Panc1 (cell line): Measurements from ENCODE around the gene MAPK8IP3. TPM values are rescaled to one million over a fixed set of nuclear protein-coding genes. Genes with fewer than 3 reads are reported as not detected.

ENCODE experiments used
- ATAC-seq: fragments of 200-7000 bp; cut with Tn5 transposase; 2 replicates; pipeline ENCODE4 v1.9.1; 2020; ENCODE audit warnings: mild to moderate bottlenecking, moderate library complexity
- BruUV-seq: library from RNA; stranded (reverse); fragments of 400-500 nt; replicated peaks from 2 replicates; lab custom pipeline; 2021; lab: Mats Ljungman, UMichigan
- CTCF ChIA-PET: fragments of 300-600 bp; sonication (Branson Sonifier 250); formaldehyde crosslinking; loops from one replicate; lab custom pipeline; 2022; ENCODE audit warnings: antibody characterized with exemption; lab: Charles Lee
- POLR2A ChIA-PET: fragments of 300-600 bp; sonication (Branson Sonifier 250); formaldehyde crosslinking; loops from one replicate; lab custom pipeline; 2022; ENCODE audit warnings: antibody characterized with exemption; lab: Charles Lee
- DNase-seq: peaks from one replicate; pipeline ENCODE4 v3.0.0-alpha.2; 2010; ENCODE audit warnings: low read depth, low spot score
- H3K27ac ChIP-seq: 2 replicates; pipeline ENCODE4 v1.5.1; 2011; ENCODE audit warnings: mild to moderate bottlenecking, low read length, inconsistent platforms
- H3K27me3 ChIP-seq: fragments of 200-500 bp; sonication (Bioruptor generic); 2 replicates; pipeline ENCODE4 v1.6.0; 2014; ENCODE audit warnings: low read length, inconsistent platforms; ENCODE audit not compliant: control insufficient read depth, insufficient read depth
- H3K36me3 ChIP-seq: fragments of 200-500 bp; sonication (Bioruptor generic); 2 replicates; pipeline ENCODE4 v1.5.1; 2014; ENCODE audit warnings: inconsistent platforms, mild to moderate bottlenecking, low read length, moderate library complexity; ENCODE audit not compliant: control insufficient read depth, insufficient read depth
- H3K4me1 ChIP-seq: 2 replicates; pipeline ENCODE4 v1.5.1; 2011; ENCODE audit warnings: inconsistent platforms, mild to moderate bottlenecking, low read length, moderate library complexity; ENCODE audit not compliant: control insufficient read depth, insufficient read depth
- H3K4me3 ChIP-seq, 2 experiments: 2 replicates each; pipeline ENCODE4 v1.5.1; 2011 to 2012; ENCODE audit warnings: low read depth in 2 of 2, low read length in 2 of 2, mild to moderate bottlenecking in 2 of 2, inconsistent platforms in 1 of 2, moderate library complexity in 1 of 2
- H3K9me3 ChIP-seq: fragments of 200-500 bp; sonication (Bioruptor generic); 2 replicates; pipeline ENCODE4 v1.5.1; 2014; ENCODE audit warnings: low read depth, mild to moderate bottlenecking, inconsistent platforms, low read length, moderate library complexity; ENCODE audit not compliant: control insufficient read depth, insufficient read depth
- POLR2AphosphoS5 ChIP-seq: IDR thresholded peaks from 2 replicates; pipeline ENCODE4 v1.6.1; 2012; ENCODE audit warnings: mild to moderate bottlenecking, low read depth, low read length, moderate library complexity
- SIN3A ChIP-seq: IDR thresholded peaks from 2 replicates; pipeline ENCODE4 v1.6.1; 2012; ENCODE audit warnings: low read depth, mild to moderate bottlenecking, low read length, moderate library complexity, borderline replicate concordance; ENCODE audit not compliant: insufficient read depth
- TCF7L2 ChIP-seq: IDR thresholded peaks from 2 replicates; pipeline ENCODE4 v1.6.1; 2011; ENCODE audit warnings: mild to moderate bottlenecking, low read depth, low read length, inconsistent platforms
- in situ Hi-C: cut with HindIII; loops from 2 replicates; pipeline ENCODE4 v1.10.0; 2016; ENCODE audit warnings: low sequenced_read_pairs, low pct_unique_long_range_greater_than_20kb
- intact Hi-C: fragments of 100-400 bp; cut with micrococcal nuclease; formaldehyde crosslinking; loops from one replicate; pipeline ENCODE4 v1.10.0; 2022; ENCODE audit not compliant: unreplicated experiment
- total RNA-seq: library from RNA; stranded (reverse); gene quantifications from one replicate; pipeline ENCODE4 v1.2.1, GENCODE V29; 2021; ENCODE audit not compliant: unreplicated experiment
- TF ChIP-seq, protein P1 (sequence below), 2 experiments: IDR thresholded peaks; 2 replicates each; pipeline ENCODE4 v1.6.1; 2011 to 2012; ENCODE audit warnings: low read depth in 2 of 2, control low read depth in 1 of 2, low read length in 1 of 2, mild to moderate bottlenecking in 1 of 2, moderate library complexity in 1 of 2; ENCODE audit not compliant: insufficient read depth in 1 of 2
- TF ChIP-seq, protein P2 (sequence below): fragments of 450-650 bp; IDR thresholded peaks from 2 replicates; pipeline ENCODE4 v1.5.1; 2017; ENCODE audit warnings: mild to moderate bottlenecking

MAPK8IP3 gene
- total RNA-seq, 1 experiment from 2014 or later: 108 TPM

DNA sequence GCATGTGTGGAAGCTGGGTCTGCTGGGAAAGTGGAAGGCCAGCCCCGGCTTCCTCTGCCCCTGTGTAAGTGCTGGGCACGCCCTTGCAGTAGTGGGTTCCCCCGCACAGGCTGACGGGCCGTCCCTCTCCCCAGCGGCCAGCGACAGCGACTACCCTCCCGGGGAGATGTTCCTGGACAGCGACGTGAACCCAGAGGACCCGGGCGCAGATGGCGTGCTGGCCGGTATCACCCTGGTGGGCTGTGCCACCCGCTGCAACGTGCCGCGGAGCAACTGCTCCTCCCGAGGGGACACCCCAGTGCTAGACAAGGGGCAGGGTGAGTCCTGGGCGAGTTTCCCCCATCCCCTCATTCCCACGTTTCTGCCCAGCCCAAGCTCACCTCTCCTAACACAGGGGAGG lies 59.8 kb downstream of the MAPK8IP3 start:
- no TSS peak for BruUV-seq
- POLR2A ChIA-PET: no interaction called here
- H3K36me3 ChIP-seq: no peaks in the 10 kb centered on the region; the same call in 1 of the 2 replicates
- DNase-seq: no peak
- intact Hi-C loops: no loop called here
- H3K9me3 ChIP-seq: no peaks in the 10 kb centered on the region
- ATAC-seq: no peak
- H3K4me3 ChIP-seq: no peak overlapping the region
- in situ Hi-C loops: no loop called here
- CTCF ChIA-PET: no interaction called here
- no peak overlapping the region for H3K27ac ChIP-seq
- TF ChIP-seq TCF7L2: no peak
- no peak for TF ChIP-seq POLR2AphosphoS5
- TF ChIP-seq, protein P1, sequence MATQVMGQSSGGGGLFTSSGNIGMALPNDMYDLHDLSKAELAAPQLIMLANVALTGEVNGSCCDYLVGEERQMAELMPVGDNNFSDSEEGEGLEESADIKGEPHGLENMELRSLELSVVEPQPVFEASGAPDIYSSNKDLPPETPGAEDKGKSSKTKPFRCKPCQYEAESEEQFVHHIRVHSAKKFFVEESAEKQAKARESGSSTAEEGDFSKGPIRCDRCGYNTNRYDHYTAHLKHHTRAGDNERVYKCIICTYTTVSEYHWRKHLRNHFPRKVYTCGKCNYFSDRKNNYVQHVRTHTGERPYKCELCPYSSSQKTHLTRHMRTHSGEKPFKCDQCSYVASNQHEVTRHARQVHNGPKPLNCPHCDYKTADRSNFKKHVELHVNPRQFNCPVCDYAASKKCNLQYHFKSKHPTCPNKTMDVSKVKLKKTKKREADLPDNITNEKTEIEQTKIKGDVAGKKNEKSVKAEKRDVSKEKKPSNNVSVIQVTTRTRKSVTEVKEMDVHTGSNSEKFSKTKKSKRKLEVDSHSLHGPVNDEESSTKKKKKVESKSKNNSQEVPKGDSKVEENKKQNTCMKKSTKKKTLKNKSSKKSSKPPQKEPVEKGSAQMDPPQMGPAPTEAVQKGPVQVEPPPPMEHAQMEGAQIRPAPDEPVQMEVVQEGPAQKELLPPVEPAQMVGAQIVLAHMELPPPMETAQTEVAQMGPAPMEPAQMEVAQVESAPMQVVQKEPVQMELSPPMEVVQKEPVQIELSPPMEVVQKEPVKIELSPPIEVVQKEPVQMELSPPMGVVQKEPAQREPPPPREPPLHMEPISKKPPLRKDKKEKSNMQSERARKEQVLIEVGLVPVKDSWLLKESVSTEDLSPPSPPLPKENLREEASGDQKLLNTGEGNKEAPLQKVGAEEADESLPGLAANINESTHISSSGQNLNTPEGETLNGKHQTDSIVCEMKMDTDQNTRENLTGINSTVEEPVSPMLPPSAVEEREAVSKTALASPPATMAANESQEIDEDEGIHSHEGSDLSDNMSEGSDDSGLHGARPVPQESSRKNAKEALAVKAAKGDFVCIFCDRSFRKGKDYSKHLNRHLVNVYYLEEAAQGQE (IDR thresholded peaks at IDR 0.05; ENCODE audit: insufficient read depth in 1 of 2, low read depth in 2 of 2, low read length in 1 of 2): no peak
- TF ChIP-seq, protein P2, sequence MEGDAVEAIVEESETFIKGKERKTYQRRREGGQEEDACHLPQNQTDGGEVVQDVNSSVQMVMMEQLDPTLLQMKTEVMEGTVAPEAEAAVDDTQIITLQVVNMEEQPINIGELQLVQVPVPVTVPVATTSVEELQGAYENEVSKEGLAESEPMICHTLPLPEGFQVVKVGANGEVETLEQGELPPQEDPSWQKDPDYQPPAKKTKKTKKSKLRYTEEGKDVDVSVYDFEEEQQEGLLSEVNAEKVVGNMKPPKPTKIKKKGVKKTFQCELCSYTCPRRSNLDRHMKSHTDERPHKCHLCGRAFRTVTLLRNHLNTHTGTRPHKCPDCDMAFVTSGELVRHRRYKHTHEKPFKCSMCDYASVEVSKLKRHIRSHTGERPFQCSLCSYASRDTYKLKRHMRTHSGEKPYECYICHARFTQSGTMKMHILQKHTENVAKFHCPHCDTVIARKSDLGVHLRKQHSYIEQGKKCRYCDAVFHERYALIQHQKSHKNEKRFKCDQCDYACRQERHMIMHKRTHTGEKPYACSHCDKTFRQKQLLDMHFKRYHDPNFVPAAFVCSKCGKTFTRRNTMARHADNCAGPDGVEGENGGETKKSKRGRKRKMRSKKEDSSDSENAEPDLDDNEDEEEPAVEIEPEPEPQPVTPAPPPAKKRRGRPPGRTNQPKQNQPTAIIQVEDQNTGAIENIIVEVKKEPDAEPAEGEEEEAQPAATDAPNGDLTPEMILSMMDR: no peak
- no peak for TF ChIP-seq SIN3A
- H3K4me1 ChIP-seq: peaks cover 14% of the 10 kb centered on the region
- no peaks in the 10 kb centered on the region for H3K27me3 ChIP-seq

DNA sequence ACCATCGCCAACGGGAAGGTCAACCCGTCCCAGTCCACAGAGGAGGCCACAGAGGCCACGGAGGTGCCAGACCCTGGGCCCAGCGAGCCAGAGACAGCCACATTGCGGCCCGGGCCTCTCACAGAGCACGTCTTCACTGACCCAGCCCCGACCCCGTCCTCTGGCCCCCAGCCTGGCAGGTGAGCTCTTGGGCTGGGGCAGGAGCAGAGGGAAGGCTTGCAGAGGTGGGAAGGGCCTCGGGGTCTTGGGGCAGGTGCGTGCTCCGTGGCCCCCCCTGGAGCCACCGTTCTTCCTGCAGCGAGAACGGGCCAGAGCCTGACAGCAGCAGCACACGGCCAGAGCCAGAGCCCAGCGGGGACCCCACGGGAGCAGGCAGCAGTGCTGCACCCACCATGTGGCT lies 60.2 kb downstream of the MAPK8IP3 start:
- H3K9me3 ChIP-seq: no peaks in the 10 kb centered on the region
- intact Hi-C loops (no loop called here), in situ Hi-C loops (no loop called here)
- no peak overlapping the region for H3K4me3 ChIP-seq
- DNase-seq (no peak), ATAC-seq (no peak)
- H3K27ac ChIP-seq: no peak overlapping the region
- no TSS peak for BruUV-seq
- H3K4me1 ChIP-seq: peaks cover 14% of the 10 kb centered on the region
- H3K27me3 ChIP-seq: no peaks in the 10 kb centered on the region
- ChIA-PET POLR2A (no interaction called here), CTCF (no interaction called here)
- TF ChIP-seq, protein P1 (IDR thresholded peaks at IDR 0.05; ENCODE audit: insufficient read depth in 1 of 2, low read depth in 2 of 2, low read length in 1 of 2): no peak
- TF ChIP-seq POLR2AphosphoS5: no peak
- TF ChIP-seq TCF7L2: no peak
- TF ChIP-seq, protein P2: no peak
- no peak for TF ChIP-seq SIN3A
- H3K36me3 ChIP-seq: no peaks in the 10 kb centered on the region; the same call in 1 of the 2 replicates
